Left ventricle myocardium superior (tissue), 1 donor: ENCODE measurements around the gene ERFE. TPM values are rescaled to one million over a fixed set of nuclear protein-coding genes. Genes with fewer than 3 reads are reported as not detected.

Experiments
- ATAC-seq: fragments of 200-7000 bp; cut with Tn5 transposase; one replicate; pipeline ENCODE4 v1.9.1; 2020; ENCODE audit warnings: mild to moderate bottlenecking, moderate library complexity
- DNase-seq: peaks from one replicate; pipeline ENCODE4 v3.0.0-alpha.2; 2020
- intact Hi-C: fragments of 100-400 bp; cut with micrococcal nuclease; formaldehyde crosslinking; loops from one replicate; pipeline ENCODE4 v1.11.0; 2022
- total RNA-seq: library from RNA; stranded (reverse); fragmentation: NEBNext Ultra II Directional; extraction: Animal tissue kit (Norgen Biotek cat#: 25700); gene quantifications from one replicate; pipeline ENCODE4 v1.2.1, GENCODE V29; 2021
- donor health status: DM: no; HTN: yes; CAD: no; lungs with severe emphysema.

Gene ERFE
- total RNA-seq, 1 donor from 2014 or later, result not detected

- intact Hi-C loops, result no loop called here
- ATAC-seq (no peak), DNase-seq (peak; percentile 17)
These were observed 33.5 kb upstream of the ERFE start for GRCh38 chr2:238125127-238125885.

- intact Hi-C loops, result no loop called here
- no peak for ATAC-seq
- no peak for DNase-seq
These were observed 32.4 kb upstream of the ERFE start for GRCh38 chr2:238126338-238126737.

- no peak for ATAC-seq
These were observed 32.0 kb upstream of the ERFE start for GRCh38 chr2:238126775-238127164.

GRCh38 chr2:238127165-238128060, 31.4 kb upstream of the ERFE start:
- peak; percentile 44 for DNase-seq
- intact Hi-C loops, result no loop called here
- peak; percentile 56 for ATAC-seq

More at GRCh38 chr2:238126775-238127164, 32.0 kb upstream of the ERFE start:
- no peak for DNase-seq
- intact Hi-C loops, result no loop called here

GRCh38 chr2:238128061-238128440, 30.7 kb upstream of the ERFE start:
- intact Hi-C loops, result no loop called here
- DNase-seq, result no peak
- ATAC-seq, result no peak

- DNase-seq (peak; percentile 25), ATAC-seq (no peak)
- intact Hi-C loops, result no loop called here
These were observed 30.2 kb upstream of the ERFE start for GRCh38 chr2:238128534-238129001.

GRCh38 chr2:238129166-238130010, 29.4 kb upstream of the ERFE start:
- DNase-seq, result peak; percentile 15
- no peak for ATAC-seq
- intact Hi-C loops, result no loop called here

- DNase-seq (peak; percentile 26), ATAC-seq (no peak)
- intact Hi-C loops, result no loop called here
These were observed 28.6 kb upstream of the ERFE start for GRCh38 chr2:238130111-238130695.

- peak; percentile 19 for DNase-seq
- intact Hi-C loops, result no loop called here
- no peak for ATAC-seq
These were observed 27.8 kb upstream of the ERFE start for GRCh38 chr2:238130696-238131628.

- ATAC-seq, result no peak
- peak; percentile 21 for DNase-seq
- intact Hi-C loops, result no loop called here
These were observed 26.9 kb upstream of the ERFE start for GRCh38 chr2:238131761-238132462.

- ATAC-seq (no peak), DNase-seq (peak; percentile 23)
- intact Hi-C loops, result no loop called here
These were observed 26.0 kb upstream of the ERFE start for GRCh38 chr2:238132463-238133450.

- intact Hi-C loops, result no loop called here
- no peak for ATAC-seq
- DNase-seq, result peak; percentile 23
These were observed 25.0 kb upstream of the ERFE start for GRCh38 chr2:238133499-238134392.

- no peak for DNase-seq
- ATAC-seq, result no peak
- intact Hi-C loops, result no loop called here
These were observed 24.4 kb upstream of the ERFE start for GRCh38 chr2:238134393-238134785.

- peak; percentile 15 for DNase-seq
- no peak for ATAC-seq
- intact Hi-C loops, result no loop called here
These were observed 23.1 kb upstream of the ERFE start for GRCh38 chr2:238135601-238136150.
